Liver (tissue), 9 donors: ENCODE measurements around the gene FN3K. TPM values are rescaled to one million over a fixed set of nuclear protein-coding genes. Genes with fewer than 3 reads are reported as not detected.
"Not testable (repeated sequence)": the region's sequence is repeated elsewhere in the genome, so short reads cannot be mapped to it uniquely, and the experiment has no call there.

Experiments used
- DNase-seq: peaks from one replicate; pipeline ENCODE4 v3.0.0-alpha.2; 2017; ENCODE audit warnings: low spot score
- H3K27ac ChIP-seq, 2 donors: one replicate each; pipeline ENCODE4 v1.7.0; 2013; ENCODE audit warnings: inconsistent platforms in 2 of 2, low read length in 2 of 2, control low read depth in 1 of 2, low read depth in 1 of 2, mild to moderate bottlenecking in 1 of 2
- H3K27me3 ChIP-seq, 4 donors: one replicate each; pipeline versions ENCODE4 v1.6.1 to v1.7.0; 2013; ENCODE audit warnings: low read length in 3 of 4, inconsistent platforms in 1 of 4, mild to moderate bottlenecking in 1 of 4, moderate library complexity in 1 of 4; ENCODE audit not compliant: control insufficient read depth in 4 of 4, insufficient read depth in 4 of 4
- H3K36me3 ChIP-seq, 4 donors: one replicate each; pipeline versions ENCODE4 v1.6.1 to v1.7.0; 2013; ENCODE audit warnings: low read length in 3 of 4, mild to moderate bottlenecking in 3 of 4, low read depth in 1 of 4, moderate library complexity in 1 of 4; ENCODE audit not compliant: control insufficient read depth in 4 of 4, insufficient read depth in 3 of 4
- H3K4me1 ChIP-seq, 4 donors: one replicate each; pipeline versions ENCODE4 v1.6.1 to v1.7.0; 2013; ENCODE audit warnings: low read length in 3 of 4, mild to moderate bottlenecking in 3 of 4, moderate library complexity in 1 of 4; ENCODE audit not compliant: control insufficient read depth in 4 of 4, insufficient read depth in 4 of 4
- H3K4me3 ChIP-seq, 3 donors: one replicate each; pipeline versions ENCODE4 v1.6.1 to v1.7.0; 2013; ENCODE audit warnings: low read length in 3 of 3, control low read depth in 1 of 3, low read depth in 1 of 3, mild to moderate bottlenecking in 1 of 3
- H3K9ac ChIP-seq, 2 donors: one replicate each; pipeline ENCODE4 v1.7.0; 2013; ENCODE audit warnings: low read length in 2 of 2, mild to moderate bottlenecking in 2 of 2, moderate library complexity in 2 of 2, control low read depth in 1 of 2, low read depth in 1 of 2
- H3K9me3 ChIP-seq, 4 donors: one replicate each; pipeline versions ENCODE4 v1.6.1 to v1.7.0; 2013; ENCODE audit warnings: low read length in 3 of 4; ENCODE audit not compliant: control insufficient read depth in 4 of 4
- EGR1 ChIP-seq, 2 donors: IDR thresholded peaks; 2 replicates each; pipeline ENCODE4 v1.6.1; 2016 to 2018; ENCODE audit warnings: antibody characterized with exemption in 2 of 2, low read depth in 2 of 2
- FOXA1 ChIP-seq: IDR thresholded peaks from 2 replicates; pipeline ENCODE4 v1.6.1; 2016; ENCODE audit warnings: antibody characterized with exemption
- HNF4A ChIP-seq, 2 donors: conservative IDR thresholded peaks; 2 replicates each; pipeline ENCODE4 v1.6.1; 2016; ENCODE audit warnings: antibody characterized with exemption in 2 of 2, mild to moderate bottlenecking in 2 of 2
- HNF4G ChIP-seq: IDR thresholded peaks from 2 replicates; pipeline ENCODE4 v1.6.1; 2016; ENCODE audit warnings: antibody characterized with exemption
- JUND ChIP-seq, 2 donors: IDR thresholded peaks; 2 replicates each; pipeline ENCODE4 v1.6.1; 2016; ENCODE audit warnings: antibody characterized with exemption in 2 of 2
- NR2F2 ChIP-seq: IDR thresholded peaks from 2 replicates; pipeline ENCODE4 v1.6.1; 2016; ENCODE audit warnings: antibody characterized with exemption
- RAD21 ChIP-seq, 2 donors: IDR thresholded peaks; 2 replicates each; pipeline ENCODE4 v1.6.1; 2016; ENCODE audit warnings: antibody characterized with exemption in 2 of 2, mild to moderate bottlenecking in 2 of 2
- REST ChIP-seq: IDR thresholded peaks from 2 replicates; pipeline ENCODE4 v1.6.1; 2016; ENCODE audit warnings: antibody characterized with exemption, mild to moderate bottlenecking
- YY1 ChIP-seq: IDR thresholded peaks from 2 replicates; pipeline ENCODE4 v1.6.1; 2016; ENCODE audit warnings: antibody characterized with exemption, mild to moderate bottlenecking
- WGBS: extraction: QIAGEN DNeasy Blood & Tissue Kit; methylation state at CpG from one replicate; pipeline ENCODE4 v1.1.7; 2013; 5-methylcytosine and 5-hydroxymethylcytosine counted together
- polyA plus RNA-seq, 2 donors: library from polyadenylated mRNA; stranded (reverse) in 1 of 2; unstranded in 1 of 2; fragments of 200-250 nt in 1 of 2; fragments of >200 nt in 1 of 2; fragmentation: Nextera tagmentation in 1 of 2; extraction: Ambion mirVana in 1 of 2; gene quantifications; one replicate each; pipeline versions ENCODE4 v1.2.1 to v1.2.3, GENCODE V29; 2013 to 2015
- total RNA-seq, 2 donors: library from RNA; depleted of rRNA; stranded (reverse); fragments of >200 nt; gene quantifications; one replicate each; pipeline ENCODE4 v1.2.3, GENCODE V29; 2014
- TF ChIP-seq, protein P1 (sequence below): IDR thresholded peaks from 2 replicates; pipeline ENCODE4 v1.6.1; 2016; ENCODE audit warnings: antibody characterized with exemption
- donor health status: healthy.
- donor health status: healthy.
- donor health status: healthy.
- donor health status: healthy.
- donor health status: healthy.

FN3K gene
- total and polyA plus RNA-seq, 4 donors: 18.4 to 28.7 (median 22.9) TPM

- H3K9me3 ChIP-seq, H3K4me1 ChIP-seq, H3K4me3 ChIP-seq, H3K9ac ChIP-seq, H3K27me3 ChIP-seq, H3K27ac ChIP-seq, H3K36me3 ChIP-seq, DNase-seq: not testable (repeated sequence)
- peak; percentile 26 to 43 for TF ChIP-seq RAD21 (IDR thresholded peaks at IDR 0.05)
- 76% methylated on average over 21 of the region's 21 CpGs for WGBS
These were observed 42.5 kb downstream of the FN3K start for GRCh38 chr17:82777778-82778375.

- H3K27ac ChIP-seq: no peak overlapping the region
- no peaks in the 10 kb centered on the region for H3K27me3 ChIP-seq
- TF ChIP-seq FOXA1 (no peak), EGR1 (IDR thresholded peaks at IDR 0.05; ENCODE audit: low read depth in 2 of 2) (no peak), JUND (IDR thresholded peaks at IDR 0.05) (no peak), HNF4A (conservative IDR thresholded peaks at IDR 0.05) (no peak)
- TF ChIP-seq, protein P1, sequence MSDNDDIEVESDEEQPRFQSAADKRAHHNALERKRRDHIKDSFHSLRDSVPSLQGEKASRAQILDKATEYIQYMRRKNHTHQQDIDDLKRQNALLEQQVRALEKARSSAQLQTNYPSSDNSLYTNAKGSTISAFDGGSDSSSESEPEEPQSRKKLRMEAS: no peak
- no peak overlapping the region for H3K4me3 ChIP-seq
- no peak for DNase-seq
- peaks cover 2 to 8% (median 5%) of the 10 kb centered on the region in 4 donors for H3K36me3 ChIP-seq
- peaks cover 3 to 7% (median 4%) of the 10 kb centered on the region in 4 donors for H3K4me1 ChIP-seq
- WGBS: 97% methylated on average over 23 of the region's 23 CpGs
- no peaks in the 10 kb centered on the region for H3K9me3 ChIP-seq
- no peak overlapping the region for H3K9ac ChIP-seq
These were observed 44.1 kb downstream of the FN3K start for GRCh38 chr17:82779541-82779940.

DNA sequence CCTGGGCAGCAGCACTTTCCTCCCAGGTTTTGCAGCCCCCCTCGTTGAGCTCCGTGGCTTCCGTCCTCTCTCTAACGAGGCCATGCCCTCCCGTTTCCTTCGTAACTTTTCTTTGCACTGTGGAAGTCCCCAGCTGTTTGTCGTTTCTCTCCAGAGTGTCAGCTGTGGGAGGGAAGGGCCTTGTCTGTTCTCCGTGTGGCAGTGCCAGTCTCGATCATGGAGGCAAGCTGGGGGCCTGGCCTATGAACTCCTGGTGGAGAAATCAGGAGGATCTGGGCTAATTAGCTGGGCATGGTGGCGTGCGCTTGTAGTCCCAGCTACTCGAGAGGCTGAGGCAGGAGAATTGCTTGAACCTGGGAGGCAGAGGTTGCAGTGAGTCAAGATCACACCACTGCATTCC is 44.8 kb downstream of the FN3K start:
- no peak for DNase-seq
- TF ChIP-seq NR2F2 (peak; percentile 18), HNF4G (no peak), YY1 (no peak), REST (no peak)
- Histone ChIP-seq H3K36me3 (peaks cover 2 to 9% (median 5%) of the 10 kb centered on the region in 4 donors), H3K9ac (no peak overlapping the region), H3K27me3 (no peaks in the 10 kb centered on the region), H3K27ac (no peak overlapping the region), H3K4me1 (peaks cover 0 to under 1% (median 0%) of the 10 kb centered on the region in 4 donors), H3K4me3 (no peak overlapping the region), H3K9me3 (no peaks in the 10 kb centered on the region)
- 85% methylated on average over 12 of the region's 12 CpGs for WGBS
